Calu3 (cell line): ENCODE data around the gene CEP131. TPM values are rescaled to one million over a fixed set of nuclear protein-coding genes. Genes with fewer than 3 reads are reported as not detected.
A peak's percentile ranks its signal among the peaks of the same experiment; 100 is the strongest.

Experiments
- Bru-seq: library from RNA; stranded (reverse); fragments of 400-500 nt; gene quantifications from one replicate; lab custom pipeline; 2021; lab: Mats Ljungman, UMichigan
- BruChase-seq, 2 experiments: library from RNA; stranded (reverse); fragments of 400-500 nt; gene quantifications; one replicate each; lab custom pipeline; 2021; lab: Mats Ljungman, UMichigan
- BruUV-seq: library from RNA; stranded (reverse); fragments of 400-500 nt; replicated peaks from 2 replicates; lab custom pipeline; 2021; lab: Mats Ljungman, UMichigan
- CTCF ChIA-PET: fragments of 300-600 bp; sonication (Branson Sonifier 250); formaldehyde crosslinking; loops from one replicate; lab custom pipeline; 2022; ENCODE audit warnings: antibody characterized with exemption; lab: Charles Lee
- DNase-seq: peaks from one replicate; pipeline ENCODE4 v3.0.0; 2022
- H3K27ac Mint-ChIP-seq: one replicate; pipeline ENCODE4 v1.8.0; 2022; ENCODE audit warnings: mixed read lengths; ENCODE audit not compliant: unreplicated experiment
- H3K27me3 Mint-ChIP-seq: one replicate; pipeline ENCODE4 v1.8.0; 2022; ENCODE audit warnings: mixed read lengths; ENCODE audit not compliant: unreplicated experiment
- H3K36me3 Mint-ChIP-seq: one replicate; pipeline ENCODE4 v1.8.0; 2022; ENCODE audit warnings: mild to moderate bottlenecking, moderate library complexity, mixed read lengths; ENCODE audit not compliant: insufficient read depth, unreplicated experiment
- H3K4me1 Mint-ChIP-seq: one replicate; pipeline ENCODE4 v1.8.0; 2022; ENCODE audit warnings: mild to moderate bottlenecking, low read depth, mixed read lengths; ENCODE audit not compliant: unreplicated experiment
- H3K4me3 Mint-ChIP-seq: one replicate; pipeline ENCODE4 v1.8.0; 2022; ENCODE audit warnings: mild to moderate bottlenecking, low read depth, moderate library complexity, mixed read lengths; ENCODE audit not compliant: unreplicated experiment
- H3K9me3 Mint-ChIP-seq: one replicate; pipeline ENCODE4 v1.8.0; 2022; ENCODE audit warnings: low read depth, mixed read lengths; ENCODE audit not compliant: unreplicated experiment
- CTCF ChIP-seq: fragments of 200-600 bp; IDR thresholded peaks from one replicate; pipeline ENCODE4 v1.8.0; 2022; ENCODE audit warnings: antibody characterized with exemption; ENCODE audit not compliant: unreplicated experiment
- intact Hi-C: fragments of 100-400 bp; cut with micrococcal nuclease; formaldehyde crosslinking; loops from one replicate; pipeline ENCODE4 v1.10.0; 2022; ENCODE audit not compliant: unreplicated experiment
- long read RNA-seq: library from polyadenylated mRNA; stranded (forward); transcript quantifications from one replicate; pipeline ENCODE4 v2.0.0, GENCODE V29; 2022
- total RNA-seq: library from RNA; stranded (reverse); gene quantifications from 2 replicates; pipeline ENCODE4 v1.2.3, GENCODE V29; 2022

CEP131 gene
- total RNA-seq: 25.2 and 28.2 TPM in 2 replicates
- percentile 41 among the genes with signal in this experiment for Bru-seq, nascent RNA
- percentile 51 among the genes with signal in this experiment for BruChase-seq, experiment 1, labeled RNA remaining after a 6-hour chase
- BruChase-seq, experiment 2, labeled RNA remaining after a 2-hour chase: percentile 54 among the genes with signal in this experiment
- long read RNA-seq, partial matches to known transcripts: 2 of 13 reads
- long read RNA-seq, other reads (novel, unspliced or antisense): 5 of 13 reads

GRCh38 chr17:81222906-81223761 lies at the start of gene CEP131:
TSS of gene CEP131 (minus strand) at chr17:81222965. CDS start at chr17:81220056, 2,909 bp downstream.
- peak; percentile 99 for DNase-seq
- intact Hi-C loops: no loop called here
- H3K4me3 Mint-ChIP-seq: peak within 1 kb of the TSS; percentile 71
- H3K36me3 Mint-ChIP-seq: peaks cover 26% of the 10 kb centered on the region
- no peak for TF ChIP-seq CTCF
- no peaks in the 10 kb centered on the region for H3K27me3 Mint-ChIP-seq
- peak within 1 kb of the TSS; percentile 91 for H3K27ac Mint-ChIP-seq
- peaks cover 15% of the 10 kb centered on the region for H3K4me1 Mint-ChIP-seq
- CTCF ChIA-PET: interaction anchor here (0.6 to 1.2 kb wide), 13 partner anchors 16 to 989 kb away, joined by 3 to 9 read pairs (median 4); partner anchors contain the start of genes NDUFAF8 and TEPSIN
- no peaks in the 10 kb centered on the region for H3K9me3 Mint-ChIP-seq
- BruUV-seq: no TSS peak

- H3K9me3 Mint-ChIP-seq: no peaks in the 10 kb centered on the region
- BruUV-seq: no TSS peak
- no peak overlapping the region for H3K27ac Mint-ChIP-seq
- no peak overlapping the region for H3K4me3 Mint-ChIP-seq
- no peaks in the 10 kb centered on the region for H3K4me1 Mint-ChIP-seq
- TF ChIP-seq CTCF: no peak
- intact Hi-C loops: no loop called here
- H3K27me3 Mint-ChIP-seq: no peaks in the 10 kb centered on the region
- CTCF ChIA-PET: no interaction called here
- no peak for DNase-seq
- H3K36me3 Mint-ChIP-seq: peaks cover 69% of the 10 kb centered on the region
Measured at GRCh38 chr17:81271226-81271625, 48.5 kb upstream of the CEP131 start.

GRCh38 chr17:81270279-81270678 lies 47.5 kb upstream of the CEP131 start:
- Mint-ChIP-seq H3K36me3 (peaks cover 72% of the 10 kb centered on the region), H3K27me3 (no peaks in the 10 kb centered on the region), H3K27ac (no peak overlapping the region), H3K9me3 (no peaks in the 10 kb centered on the region), H3K4me3 (no peak overlapping the region), H3K4me1 (no peaks in the 10 kb centered on the region)
- no peak for TF ChIP-seq CTCF
- CTCF ChIA-PET: interaction anchor here (0.6 kb wide), 1 partner anchor 133 kb away, joined by 3 read pairs; no protein-coding TSS in a partner anchor
- DNase-seq: no peak
- no TSS peak for BruUV-seq
- intact Hi-C loops: no loop called here

- BruUV-seq: no TSS peak
- TF ChIP-seq CTCF: no peak
- H3K27ac Mint-ChIP-seq: no peak overlapping the region
- H3K27me3 Mint-ChIP-seq: no peaks in the 10 kb centered on the region
- no peak for DNase-seq
- no peaks in the 10 kb centered on the region for H3K4me1 Mint-ChIP-seq
- H3K9me3 Mint-ChIP-seq: no peaks in the 10 kb centered on the region
- intact Hi-C loops: no loop called here
- peaks cover 52% of the 10 kb centered on the region for H3K36me3 Mint-ChIP-seq
- no peak overlapping the region for H3K4me3 Mint-ChIP-seq
- CTCF ChIA-PET: no interaction called here
Measured at GRCh38 chr17:81267390-81268067, 44.8 kb upstream of the CEP131 start.
